HepG2 (cell line): ENCODE measurements around the gene PIP4K2B. TPM values are rescaled to one million over a fixed set of nuclear protein-coding genes. Genes with fewer than 3 reads are reported as not detected.
A peak's percentile ranks its signal among the peaks of the same experiment; 100 is the strongest.

Experiments
- BCL3 ChIP-seq: sonication (generic); formaldehyde crosslinking; IDR thresholded peaks from 2 replicates; pipeline ENCODE4 v1.5.1; 2020; ENCODE audit warnings: mild to moderate bottlenecking, missing genetic modification reagents, moderate library complexity
- CTCF ChIP-seq: sonication (generic); formaldehyde crosslinking; IDR thresholded peaks from 2 replicates; pipeline ENCODE4 v1.5.0; 2020; ENCODE audit warnings: mild to moderate bottlenecking, missing genetic modification reagents, moderate library complexity
- HNRNPH1 ChIP-seq: fragments of 200-400 bp; formaldehyde crosslinking; optimal IDR thresholded peaks from 2 replicates; pipeline ENCODE3; 2017; ENCODE audit warnings: mild to moderate bottlenecking, low read depth, low read length
- JUND ChIP-seq: sonication (generic); formaldehyde crosslinking; IDR thresholded peaks from 2 replicates; pipeline ENCODE4 v1.8.0; 2022; ENCODE audit warnings: mild to moderate bottlenecking, missing genetic modification reagents
- MEIS1 ChIP-seq: sonication (generic); formaldehyde crosslinking; IDR thresholded peaks from 2 replicates; pipeline ENCODE4 v1.9.0; 2021; ENCODE audit warnings: mild to moderate bottlenecking, missing genetic modification reagents, moderate library complexity, borderline replicate concordance
- MYNN ChIP-seq: sonication (generic); formaldehyde crosslinking; IDR thresholded peaks from 2 replicates; pipeline ENCODE4 v1.4.0; 2020; ENCODE audit warnings: mild to moderate bottlenecking, low read depth, missing genetic modification reagents
- NFRKB ChIP-seq: fragments of 450-650 bp; IDR thresholded peaks from 2 replicates; pipeline ENCODE4 v1.6.1; 2017
- PBX3 ChIP-seq: sonication (generic); formaldehyde crosslinking; IDR thresholded peaks from 2 replicates; pipeline ENCODE4 v1.8.1; 2023; ENCODE audit warnings: missing genetic modification reagents, inconsistent platforms, borderline replicate concordance
- PRDM10 ChIP-seq: sonication (generic); formaldehyde crosslinking; IDR thresholded peaks from 2 replicates; pipeline ENCODE4 v1.4.0; 2020; ENCODE audit warnings: low read depth, missing genetic modification reagents
- SOX5 ChIP-seq: IDR thresholded peaks from 2 replicates; pipeline ENCODE4 v1.6.1; 2016; ENCODE audit warnings: borderline replicate concordance
- TEAD3 ChIP-seq: optimal IDR thresholded peaks from 2 replicates; pipeline ENCODE3; 2016; ENCODE audit warnings: borderline replicate concordance
- THAP9 ChIP-seq: sonication (generic); formaldehyde crosslinking; IDR thresholded peaks from 2 replicates; pipeline ENCODE4; 2020; ENCODE audit warnings: missing genetic modification reagents, mild to moderate bottlenecking, borderline replicate concordance
- ZNF180 ChIP-seq: sonication (generic); formaldehyde crosslinking; IDR thresholded peaks from 2 replicates; pipeline ENCODE4 v1.4.0; 2020; ENCODE audit warnings: low read depth, missing genetic modification reagents, borderline replicate concordance
- ZNF33B ChIP-seq: sonication (generic); formaldehyde crosslinking; IDR thresholded peaks from 2 replicates; pipeline ENCODE4 v1.5.1; 2020; ENCODE audit warnings: mild to moderate bottlenecking, missing genetic modification reagents
- ZNF558 ChIP-seq: sonication (generic); formaldehyde crosslinking; IDR thresholded peaks from 2 replicates; pipeline ENCODE4 v1.9.0; 2022; ENCODE audit warnings: mild to moderate bottlenecking, missing genetic modification reagents, borderline replicate concordance
- polyA plus RNA-seq, 8 experiments: library from polyadenylated mRNA; depleted of rRNA in 3 of 8; stranded (reverse) in 7 of 8; unstranded in 1 of 8; fragments of >200 nt; fragmentation: Illumina TruSeq in 4 of 8; extraction: Trizol in 4 of 8; gene quantifications; 2 replicates each; pipeline versions ENCODE4 v1.2.1 to v1.2.3, GENCODE V29; 2011 to 2016; ENCODE audit warnings: low read depth in 4 of 8, missing spikeins in 1 of 8, mixed read lengths in 1 of 8; ENCODE audit not compliant: insufficient read depth in 1 of 8
- total RNA-seq, 5 experiments: library from RNA; depleted of rRNA; stranded (reverse); fragments of >200 nt; fragmentation: Illumina TruSeq; extraction: Trizol; gene quantifications; 2 replicates each; pipeline ENCODE4 v1.2.3, GENCODE V29; 2016; ENCODE audit warnings: low read depth in 1 of 5

The PIP4K2B gene
- total and polyA plus RNA-seq, 2 of the 13 experiments (the other 11 are each of a cell fraction or from before 2014, with no cell fraction given), result 20.4 to 54.0 TPM

- peak; percentile 87 for TF ChIP-seq THAP9
- peak; percentile 76 for TF ChIP-seq HNRNPH1
- TF ChIP-seq PBX3 (CRISPR knock-in tag), result no peak
- no peak for TF ChIP-seq ZNF180 (CRISPR knock-in tag)
- TF ChIP-seq BCL3 (CRISPR knock-in tag), result 0 out of 2 replicates have a peak, but pooled peaks have one; percentile 62
- TF ChIP-seq NFRKB, result peak; percentile 95
- TF ChIP-seq TEAD3, result peak; percentile 94
- TF ChIP-seq MEIS1 (CRISPR knock-in tag), result 0 out of 2 replicates have a peak, but pooled peaks have one; percentile 42
- TF ChIP-seq JUND (CRISPR knock-in tag), result 0 out of 2 replicates have a peak, but pooled peaks have one; percentile 43
- 0 out of 2 replicates have a peak, but pooled peaks have one; percentile 12 for TF ChIP-seq CTCF
- peak; percentile 98 for TF ChIP-seq PRDM10 (CRISPR knock-in tag)
- peak; percentile 61; the same call in 1 of the 2 replicates for TF ChIP-seq ZNF558
- peak; percentile 40; the same call in 1 of the 2 replicates for TF ChIP-seq ZNF33B (CRISPR knock-in tag)
- no peak; the same call in 1 of the 2 replicates for TF ChIP-seq MYNN (CRISPR knock-in tag)
- peak; percentile 64 for TF ChIP-seq SOX5
Observed at GRCh38 chr17:38799501-38800236, at the start of gene PIP4K2B (continued).
